Measurements from ENCODE around the gene AGBL4. TPM values are rescaled to one million over a fixed set of nuclear protein-coding genes. Genes with fewer than 3 reads are reported as not detected.

AGBL4 gene
- total RNA-seq, 2 donors from 2014 or later = 0.40 to 5.5 TPM

GRCh38 chr1:49630156-49630555 lies 393.6 kb downstream of the AGBL4 start:
- H3K36me3 ChIP-seq (ENCODE audit: control insufficient read depth, insufficient read depth, low read length) = no peaks in the 10 kb centered on the region
- H3K9ac ChIP-seq (ENCODE audit: extremely low read depth, low read length, poor library complexity, severe bottlenecking) = no peak overlapping the region
- H3K36me3 Mint-ChIP-seq (ENCODE audit: low read depth) = no peaks in the 10 kb centered on the region
- no peak for TF ChIP-seq CTCF (conservative IDR thresholded peaks at IDR 0.05)
- no peaks in the 10 kb centered on the region for H3K27me3 Mint-ChIP-seq (ENCODE audit: insufficient read depth)
- peaks cover 82% of the 10 kb centered on the region for H3K9me3 Mint-ChIP-seq
- 77 to 83% methylated on average over 1 to 2 of the region's 2 CpGs for WGBS, 2 experiments (ENCODE audit: insufficient coverage in 1 of 2, insufficient read length in 1 of 2)
- no peak overlapping the region for H3K27ac Mint-ChIP-seq
- no peak overlapping the region for H3K4me3 ChIP-seq (ENCODE audit: low read length)
- peaks cover 81% of the 10 kb centered on the region for H3K9me3 ChIP-seq (ENCODE audit: control insufficient read depth, low read length)
- H3K4me1 ChIP-seq (ENCODE audit: control insufficient read depth, insufficient read depth, low read length) = no peaks in the 10 kb centered on the region
- no peak overlapping the region for H3K27ac ChIP-seq (ENCODE audit: low read depth, low read length)
- H3K4me3 Mint-ChIP-seq = no peak overlapping the region
- no peaks in the 10 kb centered on the region for H3K27me3 ChIP-seq (ENCODE audit: control insufficient read depth, insufficient read depth, low read length, poor library complexity, severe bottlenecking)
- H3K4me1 Mint-ChIP-seq = no peaks in the 10 kb centered on the region
- DNase-seq = no peak

- peaks cover 88% of the 10 kb centered on the region for H3K9me3 Mint-ChIP-seq
- Histone ChIP-seq H3K4me3 (ENCODE audit: low read length) (no peak overlapping the region), H3K27ac (ENCODE audit: low read depth, low read length) (no peak overlapping the region), H3K36me3 (ENCODE audit: control insufficient read depth, insufficient read depth, low read length) (no peaks in the 10 kb centered on the region), H3K9me3 (ENCODE audit: control insufficient read depth, low read length) (peaks cover 96% of the 10 kb centered on the region), H3K9ac (ENCODE audit: extremely low read depth, low read length, poor library complexity, severe bottlenecking) (no peak overlapping the region), H3K4me1 (ENCODE audit: control insufficient read depth, insufficient read depth, low read length) (no peaks in the 10 kb centered on the region), H3K27me3 (ENCODE audit: control insufficient read depth, insufficient read depth, low read length, poor library complexity, severe bottlenecking) (no peaks in the 10 kb centered on the region)
- 56 to 67% methylated on average over 2 to 3 of the region's 3 CpGs for WGBS, 2 experiments (ENCODE audit: insufficient coverage in 1 of 2, insufficient read length in 1 of 2)
- no peak overlapping the region for H3K4me3 Mint-ChIP-seq
- no peaks in the 10 kb centered on the region for H3K36me3 Mint-ChIP-seq (ENCODE audit: low read depth)
- no peaks in the 10 kb centered on the region for H3K4me1 Mint-ChIP-seq
- no peak for DNase-seq
- no peak overlapping the region for H3K27ac Mint-ChIP-seq
- no peaks in the 10 kb centered on the region for H3K27me3 Mint-ChIP-seq (ENCODE audit: insufficient read depth)
- TF ChIP-seq CTCF (conservative IDR thresholded peaks at IDR 0.05) = no peak
These were observed 396.0 kb downstream of the AGBL4 start for GRCh38 chr1:49627781-49628180.

- Mint-ChIP-seq H3K27me3 (ENCODE audit: insufficient read depth) (no peaks in the 10 kb centered on the region), H3K4me3 (no peak overlapping the region), H3K4me1 (no peaks in the 10 kb centered on the region), H3K36me3 (ENCODE audit: low read depth) (no peaks in the 10 kb centered on the region), H3K9me3 (peaks cover 88% of the 10 kb centered on the region), H3K27ac (no peak overlapping the region)
- no peak overlapping the region for H3K27ac ChIP-seq (ENCODE audit: low read depth, low read length)
- no peak overlapping the region for H3K9ac ChIP-seq (ENCODE audit: extremely low read depth, low read length, poor library complexity, severe bottlenecking)
- H3K9me3 ChIP-seq (ENCODE audit: control insufficient read depth, low read length) = peaks cover 94% of the 10 kb centered on the region
- no peaks in the 10 kb centered on the region for H3K4me1 ChIP-seq (ENCODE audit: control insufficient read depth, insufficient read depth, low read length)
- H3K4me3 ChIP-seq (ENCODE audit: low read length) = no peak overlapping the region
- no peak for TF ChIP-seq CTCF (conservative IDR thresholded peaks at IDR 0.05)
- H3K36me3 ChIP-seq (ENCODE audit: control insufficient read depth, insufficient read depth, low read length) = no peaks in the 10 kb centered on the region
- no peak for DNase-seq
- H3K27me3 ChIP-seq (ENCODE audit: control insufficient read depth, insufficient read depth, low read length, poor library complexity, severe bottlenecking) = no peaks in the 10 kb centered on the region
These were observed 397.3 kb downstream of the AGBL4 start for GRCh38 chr1:49626472-49626871.
